KG1 (cell line): ENCODE results near the gene OCRL.
A peak's percentile ranks its signal among the peaks of the same experiment; 100 is the strongest.

Experiments
- DNase-seq: peaks from one replicate; lab custom pipeline; 2025; lab: John Stamatoyannopoulos, UW

Gene OCRL

GRCh38 chrX:129585167-129585566 lies 45.1 kb downstream of the OCRL start:
- no peak for DNase-seq

- no peak for DNase-seq
Observed at GRCh38 chrX:129585691-129586090, 45.6 kb downstream of the OCRL start.

- DNase-seq, result no peak
Observed at GRCh38 chrX:129586446-129586845, 46.4 kb downstream of the OCRL start.

GRCh38 chrX:129590596-129590995 lies 50.5 kb downstream of the OCRL start:
- DNase-seq, result no peak

GRCh38 chrX:129593137-129593536 lies 53.1 kb downstream of the OCRL start:
- no peak for DNase-seq

GRCh38 chrX:129594781-129595180 lies 54.7 kb downstream of the OCRL start:
- no peak for DNase-seq

- no peak for DNase-seq
Observed at GRCh38 chrX:129596077-129596476, 56.0 kb downstream of the OCRL start.

- no peak for DNase-seq
Observed at GRCh38 chrX:129597905-129598304, 57.8 kb downstream of the OCRL start.

- DNase-seq, result no peak
Observed at GRCh38 chrX:129599499-129599898, 59.4 kb downstream of the OCRL start.

GRCh38 chrX:129599996-129600395 lies 59.9 kb downstream of the OCRL start:
- no peak for DNase-seq

GRCh38 chrX:129600981-129601424 lies 60.9 kb downstream of the OCRL start:
- DNase-seq, result no peak

- DNase-seq, result peak; percentile 2
Observed at GRCh38 chrX:129606918-129607317, 66.9 kb downstream of the OCRL start.

GRCh38 chrX:129608496-129608895 lies 68.4 kb downstream of the OCRL start:
- DNase-seq, result no peak

GRCh38 chrX:129609395-129609794 lies 69.3 kb downstream of the OCRL start:
- DNase-seq, result no peak

GRCh38 chrX:129612396-129612795 lies 72.3 kb downstream of the OCRL start:
- no peak for DNase-seq

- no peak for DNase-seq
Observed at GRCh38 chrX:129613596-129613995, 73.5 kb downstream of the OCRL start.

- DNase-seq, result no peak
Observed at GRCh38 chrX:129614481-129615255, 74.6 kb downstream of the OCRL start.

GRCh38 chrX:129617420-129617819 lies 77.4 kb downstream of the OCRL start:
- DNase-seq, result no peak

GRCh38 chrX:129618997-129619396 lies 78.9 kb downstream of the OCRL start:
- DNase-seq, result no peak

- no peak for DNase-seq
Observed at GRCh38 chrX:129622757-129623301, 82.8 kb downstream of the OCRL start.

GRCh38 chrX:129626026-129626425 lies 86.0 kb downstream of the OCRL start:
- DNase-seq, result no peak

GRCh38 chrX:129629837-129630236 lies 89.8 kb downstream of the OCRL start:
- no peak for DNase-seq

GRCh38 chrX:129631849-129632248 lies 91.8 kb downstream of the OCRL start:
- DNase-seq, result no peak

GRCh38 chrX:129632443-129632842 lies 92.4 kb downstream of the OCRL start:
- DNase-seq, result no peak
